DMS53 (cell line): ENCODE data around the gene MARCHF2.
"Not testable (repeated sequence)": the region's sequence is repeated elsewhere in the genome, so short reads cannot be mapped to it uniquely, and the experiment has no call there.

Source experiments
- DNase-seq: peaks from one replicate; lab custom pipeline; 2025; lab: John Stamatoyannopoulos, UW

The MARCHF2 gene

GRCh38 chr19:8412783-8413628 is at the start of gene MARCHF2:
TSS of gene MARCHF2 (plus strand) at chr19:8413305. CDS start at chr19:8421841, 8,536 bp downstream.
- DNase-seq, result peak; percentile 97

GRCh38 chr19:8363803-8364771 is 49.0 kb upstream of the MARCHF2 start, which contains the start of gene ANGPTL4:
TSS of gene ANGPTL4 (plus strand) at chr19:8364155. CDS start at chr19:8364322, 167 bp downstream.
- DNase-seq, result peak; percentile 78

- DNase-seq, result no peak
Observed at GRCh38 chr19:8366121-8366581, 47.0 kb upstream of the MARCHF2 start.

- peak; percentile 9 for DNase-seq
Observed at GRCh38 chr19:8366961-8367326, 46.2 kb upstream of the MARCHF2 start.

- DNase-seq, result peak; percentile 73
Observed at GRCh38 chr19:8367327-8368001, 45.6 kb upstream of the MARCHF2 start.

GRCh38 chr19:8370176-8371010 is 42.7 kb upstream of the MARCHF2 start:
- DNase-seq, result no peak

- no peak for DNase-seq
Observed at GRCh38 chr19:8371011-8371804, 41.9 kb upstream of the MARCHF2 start.

GRCh38 chr19:8373867-8374813 is 39.0 kb upstream of the MARCHF2 start:
- no peak for DNase-seq

GRCh38 chr19:8375766-8376165 is 37.3 kb upstream of the MARCHF2 start:
- DNase-seq, result not testable (repeated sequence)

GRCh38 chr19:8376373-8376974 is 36.6 kb upstream of the MARCHF2 start:
- not testable (repeated sequence) for DNase-seq

GRCh38 chr19:8377598-8377997 is 35.5 kb upstream of the MARCHF2 start:
- no peak for DNase-seq

- DNase-seq, result not testable (repeated sequence)
Observed at GRCh38 chr19:8379156-8379891, 33.8 kb upstream of the MARCHF2 start.

- DNase-seq, result not testable (repeated sequence)
Observed at GRCh38 chr19:8384569-8384968, 28.5 kb upstream of the MARCHF2 start.

- DNase-seq, result not testable (repeated sequence)
Observed at GRCh38 chr19:8385103-8385502, 28.0 kb upstream of the MARCHF2 start.

GRCh38 chr19:8385566-8385965 is 27.5 kb upstream of the MARCHF2 start:
- peak; percentile 75 for DNase-seq

GRCh38 chr19:8386419-8386818 is 26.7 kb upstream of the MARCHF2 start:
- DNase-seq, result not testable (repeated sequence)

- DNase-seq, result no peak
Observed at GRCh38 chr19:8386990-8387389, 26.1 kb upstream of the MARCHF2 start.
